GM21447 (cell line): Measurements from ENCODE around the gene FARP2.

ENCODE experiments used
- ATAC-seq: cut with Tn5 transposase; IDR thresholded peaks from one replicate; pipeline ENCODE4 v1.9.1; 2021; ENCODE audit not compliant: unreplicated experiment

FARP2 gene

DNA sequence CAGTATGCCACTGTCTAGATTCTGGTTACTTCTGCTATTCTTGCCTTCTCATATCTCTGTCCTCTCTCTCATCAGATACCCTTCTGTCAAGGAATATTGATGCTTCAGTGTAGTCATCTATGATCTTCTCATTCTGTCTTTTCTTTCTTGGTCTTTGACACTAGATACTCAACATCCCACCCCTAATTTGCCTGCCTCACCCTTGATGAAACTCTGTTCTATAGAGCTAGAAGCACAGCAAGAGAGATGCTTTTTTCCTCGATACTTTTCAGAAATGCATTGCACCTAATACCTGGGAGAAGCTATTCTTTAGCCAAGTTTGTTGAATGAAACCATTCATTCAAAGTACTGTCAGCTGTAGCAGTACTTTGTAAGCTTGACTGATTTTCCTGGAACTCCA is 30.8 kb upstream of the FARP2 start:
- ATAC-seq: no peak

GRCh38 chr2:241329669-241330615 is 26.1 kb upstream of the FARP2 start:
- ATAC-seq: no peak

GRCh38 chr2:241330616-241330981 is 25.5 kb upstream of the FARP2 start:
- ATAC-seq: no peak

- no peak for ATAC-seq
Observed at GRCh38 chr2:241334813-241335212, 21.3 kb upstream of the FARP2 start.

GRCh38 chr2:241339839-241340630 is 16.1 kb upstream of the FARP2 start:
- no peak for ATAC-seq

DNA sequence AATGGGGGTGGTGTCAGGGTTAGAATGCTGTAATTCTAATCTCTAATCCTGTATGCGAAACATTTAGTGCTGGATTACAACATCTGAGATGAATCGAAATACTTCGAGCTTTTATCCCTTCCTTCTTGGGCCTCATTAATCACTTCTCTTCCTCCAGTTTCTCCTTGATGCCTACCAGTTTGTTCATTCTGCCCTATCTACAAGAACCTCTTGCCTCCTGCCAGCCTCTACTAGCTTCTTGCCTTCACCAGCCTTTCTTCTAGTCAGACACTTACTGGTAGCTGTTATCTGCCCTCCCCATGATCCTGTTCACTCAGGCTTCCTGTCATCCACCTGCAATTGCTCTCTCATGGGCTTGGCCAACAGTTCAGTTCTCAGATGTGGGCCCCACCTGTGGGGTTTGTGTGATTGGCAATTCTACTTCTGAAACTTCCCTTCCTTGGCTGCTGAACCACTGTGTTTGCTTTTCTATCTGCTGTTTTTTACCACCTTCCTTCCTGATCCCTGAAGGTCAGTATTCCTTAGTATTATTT is 15.4 kb upstream of the FARP2 start:
- ATAC-seq: no peak

GRCh38 chr2:241344925-241345651 is 11.0 kb upstream of the FARP2 start:
- ATAC-seq: no peak

DNA sequence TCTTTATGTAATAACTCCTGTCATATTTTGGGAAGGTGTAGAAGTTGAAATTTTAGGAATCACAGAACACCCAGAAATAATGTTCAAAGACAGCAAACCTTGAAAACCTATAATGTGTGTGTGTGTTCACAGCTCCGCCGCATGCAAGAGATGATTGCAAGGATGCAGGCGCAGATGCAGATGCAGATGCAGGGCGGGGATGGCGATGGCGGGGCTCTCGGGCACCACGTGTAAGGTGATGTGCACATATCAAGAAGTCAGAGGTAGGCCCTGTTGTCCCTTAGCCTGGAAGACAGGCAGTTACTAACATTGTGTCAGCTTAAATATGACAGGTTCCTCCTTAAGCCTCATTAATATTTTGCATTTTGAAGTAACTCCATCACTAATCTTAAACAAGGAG is 6.1 kb upstream of the FARP2 start:
- no peak for ATAC-seq

DNA sequence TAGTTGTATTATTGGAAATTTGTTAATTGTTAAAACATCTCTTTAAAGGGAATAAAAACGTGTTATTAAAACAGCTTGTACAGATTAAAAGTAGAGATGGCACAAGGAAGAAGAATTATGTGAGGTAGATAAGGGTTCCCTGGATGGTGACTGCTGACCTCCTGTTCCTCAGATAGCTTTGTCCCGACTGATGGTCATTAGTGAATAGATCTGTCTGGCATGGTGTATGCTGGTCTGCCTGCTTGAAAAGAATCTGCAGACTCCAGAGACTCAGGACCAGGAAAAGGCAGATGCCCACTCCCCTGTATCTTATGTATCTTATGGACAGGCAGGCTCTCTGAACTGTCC is 5.6 kb upstream of the FARP2 start:
- no peak for ATAC-seq

DNA sequence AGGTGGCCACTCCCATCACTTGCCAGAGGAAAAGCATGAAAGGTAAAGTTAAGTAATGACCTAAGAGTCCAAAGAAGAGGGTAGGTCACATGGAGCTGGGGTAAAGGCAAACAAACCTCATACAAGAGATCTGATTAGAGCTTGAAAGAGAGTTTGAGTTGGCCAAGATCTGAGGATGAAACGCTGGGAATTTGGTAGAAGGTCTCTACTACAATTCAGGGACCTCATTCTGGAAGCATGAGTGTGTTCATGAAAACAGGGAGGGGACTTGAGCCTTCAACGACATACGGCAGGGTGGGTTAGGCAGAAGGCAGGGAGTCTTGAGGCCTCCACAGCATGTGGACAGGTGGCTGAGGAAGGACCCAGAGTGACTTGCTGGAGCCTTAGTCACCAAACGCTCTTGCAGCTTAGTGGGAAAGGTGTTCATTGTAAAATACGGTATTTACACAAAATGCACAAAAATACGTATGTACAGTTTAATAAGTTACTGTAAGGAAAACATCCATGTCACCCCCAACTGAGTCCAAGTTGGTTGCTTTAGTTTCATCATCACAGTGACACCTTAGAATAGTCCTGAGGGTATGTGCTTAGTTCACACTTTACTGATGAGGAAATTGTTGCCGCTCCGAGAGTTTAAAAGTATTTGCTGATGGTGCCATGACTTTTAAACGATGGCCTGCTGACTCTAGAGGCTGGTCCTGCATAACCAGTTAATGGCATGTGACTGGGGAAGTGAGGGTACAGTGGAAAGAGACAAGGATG is 5.0 kb upstream of the FARP2 start:
- no peak for ATAC-seq

- no peak for ATAC-seq
Observed at GRCh38 chr2:241351640-241352031, 4.4 kb upstream of the FARP2 start.

- ATAC-seq: no peak
Observed at GRCh38 chr2:241352227-241352626, 3.9 kb upstream of the FARP2 start.

- ATAC-seq: no peak
Observed at GRCh38 chr2:241354668-241355658, 1.1 kb upstream of the FARP2 start.

DNA sequence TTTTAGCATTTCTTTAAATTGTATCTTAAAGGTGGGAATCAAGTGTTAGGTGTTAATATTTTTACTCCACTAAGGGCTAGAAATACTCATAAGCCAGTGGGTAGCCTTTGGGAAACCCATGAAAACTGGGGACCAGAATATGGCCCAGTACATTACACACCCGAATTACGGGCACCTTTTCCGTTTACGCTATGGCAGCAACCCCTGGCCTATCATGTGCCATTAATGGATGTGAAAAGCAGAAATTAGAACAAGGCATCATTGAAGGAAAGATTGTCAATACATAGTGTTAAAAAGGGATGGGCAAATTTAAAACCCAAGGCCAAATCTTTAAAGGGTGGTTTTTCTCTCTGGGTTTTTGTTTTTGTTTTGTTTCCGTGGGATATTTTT is 781 bp downstream of the FARP2 start:
- ATAC-seq: no peak

- no peak for ATAC-seq
Observed at GRCh38 chr2:241357531-241357930, 1.4 kb downstream of the FARP2 start.

DNA sequence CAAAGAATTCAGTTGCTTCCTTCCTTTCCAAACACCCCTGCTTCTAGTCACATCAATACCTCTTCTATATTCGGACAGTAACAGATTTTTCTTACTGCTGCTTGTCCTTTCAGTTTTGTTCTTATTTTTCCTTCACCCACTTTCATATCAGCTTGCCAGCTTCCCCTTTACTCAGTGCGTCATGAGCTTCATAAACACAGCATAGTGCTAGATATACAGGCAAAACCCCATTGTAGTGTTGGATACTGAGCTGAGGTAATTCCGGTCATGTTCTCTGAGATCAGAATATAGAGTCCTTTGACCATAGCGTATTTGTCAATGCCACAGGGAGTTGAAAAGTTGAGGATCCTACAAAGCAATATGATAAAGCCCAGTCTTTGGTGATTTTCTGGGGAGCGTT is 2.4 kb downstream of the FARP2 start:
- peak; percentile 41 for ATAC-seq

- ATAC-seq: no peak
Observed at GRCh38 chr2:241359481-241360045, 3.5 kb downstream of the FARP2 start.

GRCh38 chr2:241363426-241363825 is 7.3 kb downstream of the FARP2 start:
- ATAC-seq: no peak

- no peak for ATAC-seq
Observed at GRCh38 chr2:241364781-241365180, 8.7 kb downstream of the FARP2 start.
